Left ventricle myocardium inferior (tissue), 1 donor: ENCODE data around the gene IGFBP7. TPM values are rescaled to one million over a fixed set of nuclear protein-coding genes. Genes with fewer than 3 reads are reported as not detected.

Experiments used
- DNase-seq: peaks from one replicate; pipeline ENCODE4 v3.0.0-alpha.2; 2020
- H3K27ac ChIP-seq: fragments of 200-600 bp; replicated peaks from 2 replicates; pipeline ENCODE4 v1.8.0; 2021
- H3K27me3 ChIP-seq: fragments of 200-600 bp; 2 replicates; pipeline ENCODE4 v1.8.0; 2021; ENCODE audit warnings: low read depth
- H3K36me3 ChIP-seq: fragments of 200-600 bp; 2 replicates; pipeline ENCODE4 v1.8.0; 2021
- H3K4me1 ChIP-seq: fragments of 200-600 bp; 2 replicates; pipeline ENCODE4 v1.8.0; 2021
- H3K4me3 ChIP-seq: fragments of 200-600 bp; 2 replicates; pipeline ENCODE4 v1.8.0; 2021; ENCODE audit warnings: mild to moderate bottlenecking, moderate library complexity
- H3K9me3 ChIP-seq: fragments of 200-600 bp; replicated peaks from 2 replicates; pipeline ENCODE4 v1.8.0; 2021
- CTCF ChIP-seq: fragments of 200-600 bp; IDR thresholded peaks from 2 replicates; pipeline ENCODE4 v1.8.0; 2021; ENCODE audit warnings: antibody characterized with exemption, mild to moderate bottlenecking, borderline replicate concordance
- intact Hi-C: fragments of 100-400 bp; cut with micrococcal nuclease; formaldehyde crosslinking; loops from one replicate; pipeline ENCODE4 v1.11.0; 2022
- long read RNA-seq: library from polyadenylated mRNA; unstranded; transcript quantifications from one replicate; pipeline ENCODE4 v2.0.0, GENCODE V29; 2021
- total RNA-seq: library from RNA; stranded (reverse); fragmentation: NEBNext Ultra II Directional; extraction: Animal tissue kit (Norgen Biotek cat#: 25700); gene quantifications from one replicate; pipeline ENCODE4 v1.2.1, GENCODE V29; 2021
- donor health status: DM: no; HTN: yes; CAD: no; lungs with severe emphysema.

Gene IGFBP7, protein sequence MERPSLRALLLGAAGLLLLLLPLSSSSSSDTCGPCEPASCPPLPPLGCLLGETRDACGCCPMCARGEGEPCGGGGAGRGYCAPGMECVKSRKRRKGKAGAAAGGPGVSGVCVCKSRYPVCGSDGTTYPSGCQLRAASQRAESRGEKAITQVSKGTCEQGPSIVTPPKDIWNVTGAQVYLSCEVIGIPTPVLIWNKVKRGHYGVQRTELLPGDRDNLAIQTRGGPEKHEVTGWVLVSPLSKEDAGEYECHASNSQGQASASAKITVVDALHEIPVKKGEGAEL
- total RNA-seq = 698 TPM
- long read RNA-seq, transcript IGFBP7-201 (5 exons, 1,427 nt) = major isoform, 501 of 530 reads
- long read RNA-seq, partial matches to known transcripts = 12 of 530 reads
- long read RNA-seq, other reads (novel, unspliced or antisense) = 15 of 530 reads

DNA sequence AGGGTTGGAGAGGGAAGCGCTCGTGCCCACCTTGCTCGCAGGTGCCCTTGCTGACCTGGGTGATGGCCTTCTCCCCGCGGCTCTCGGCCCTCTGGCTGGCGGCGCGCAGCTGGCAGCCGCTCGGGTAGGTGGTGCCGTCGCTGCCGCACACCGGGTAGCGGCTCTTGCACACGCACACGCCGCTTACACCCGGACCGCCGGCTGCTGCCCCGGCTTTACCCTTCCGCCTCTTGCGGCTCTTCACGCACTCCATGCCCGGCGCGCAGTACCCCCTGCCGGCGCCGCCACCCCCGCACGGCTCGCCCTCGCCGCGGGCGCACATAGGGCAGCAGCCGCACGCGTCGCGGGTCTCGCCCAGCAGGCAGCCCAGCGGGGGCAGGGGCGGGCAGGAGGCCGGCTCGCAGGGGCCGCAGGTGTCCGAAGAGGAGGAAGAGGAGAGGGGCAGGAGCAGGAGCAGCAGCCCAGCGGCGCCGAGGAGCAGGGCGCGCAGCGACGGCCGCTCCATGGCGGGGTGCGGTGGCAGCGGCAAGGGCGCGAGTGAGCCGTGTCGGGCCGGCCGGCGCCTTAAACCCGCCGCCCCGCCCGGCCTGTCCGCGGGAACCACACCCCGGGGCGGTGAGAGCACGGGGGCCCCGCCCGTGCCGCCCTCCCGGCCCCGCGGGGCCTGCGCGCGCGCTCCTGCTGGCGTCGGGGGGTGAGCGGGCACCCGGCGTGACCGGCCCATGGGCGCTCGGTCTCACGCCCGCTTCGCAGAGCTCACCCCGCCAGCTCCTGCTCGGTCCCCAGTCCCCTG lies at the start of gene IGFBP7:
Gene IGFBP7 (minus strand): TSS at position 539 of the 793 bp plus-strand sequence. CDS start 34 bp downstream, at position 505.
- Histone ChIP-seq H3K27me3 (no peaks in the 10 kb centered on the region), H3K4me3 (peak within 1 kb of the TSS; percentile 93), H3K9me3 (no peaks in the 10 kb centered on the region), H3K36me3 (no peaks in the 10 kb centered on the region), H3K27ac (peak within 1 kb of the TSS; percentile 98), H3K4me1 (peaks cover 68% of the 10 kb centered on the region)
- intact Hi-C loops = loop anchor here (5.0 kb wide), 1 partner anchor 53 kb away; no protein-coding TSS in a partner anchor
- peak; percentile 34 for TF ChIP-seq CTCF
- DNase-seq = peak; percentile 74

GRCh38 chr4:57159866-57160265 lies 49.7 kb upstream of the IGFBP7 start:
- H3K4me1 ChIP-seq = peaks cover 14% of the 10 kb centered on the region
- intact Hi-C loops = loop anchor here (10.0 kb wide), 1 partner anchor 145 kb away; no protein-coding TSS in a partner anchor
- H3K9me3 ChIP-seq = no peaks in the 10 kb centered on the region
- DNase-seq = no peak
- no peak overlapping the region for H3K4me3 ChIP-seq
- no peaks in the 10 kb centered on the region for H3K27me3 ChIP-seq
- no peak overlapping the region for H3K27ac ChIP-seq
- H3K36me3 ChIP-seq = no peaks in the 10 kb centered on the region
- TF ChIP-seq CTCF = no peak

GRCh38 chr4:57158762-57159161 lies 48.6 kb upstream of the IGFBP7 start:
- Histone ChIP-seq H3K9me3 (no peaks in the 10 kb centered on the region), H3K4me3 (no peak overlapping the region), H3K36me3 (no peaks in the 10 kb centered on the region), H3K4me1 (peaks cover 6% of the 10 kb centered on the region), H3K27ac (no peak overlapping the region), H3K27me3 (no peaks in the 10 kb centered on the region)
- no peak for DNase-seq
- intact Hi-C loops = no loop called here
- no peak for TF ChIP-seq CTCF

DNA sequence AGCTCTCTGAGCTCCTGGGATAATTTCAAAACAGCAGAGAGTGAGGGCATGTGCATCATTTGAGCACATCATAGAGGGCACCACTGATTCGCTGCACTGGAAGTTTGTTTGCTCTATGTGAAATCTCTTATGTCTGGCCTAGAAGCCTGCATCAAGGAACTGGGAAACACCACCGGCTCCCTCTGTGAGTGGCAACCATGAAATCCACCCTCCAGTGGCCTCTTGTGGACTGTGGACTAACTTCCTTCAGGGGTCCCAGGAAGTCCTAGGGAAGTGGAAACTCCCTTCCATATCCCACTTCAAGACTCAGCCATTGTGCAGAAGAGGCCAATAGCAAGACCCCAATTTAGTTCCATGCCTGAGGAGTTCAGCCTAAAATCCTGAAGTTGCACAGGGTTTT lies 48.0 kb upstream of the IGFBP7 start:
- Histone ChIP-seq H3K27ac (no peak overlapping the region), H3K27me3 (no peaks in the 10 kb centered on the region), H3K4me1 (peaks cover 2% of the 10 kb centered on the region), H3K36me3 (no peaks in the 10 kb centered on the region), H3K9me3 (no peaks in the 10 kb centered on the region), H3K4me3 (no peak overlapping the region)
- DNase-seq = no peak
- intact Hi-C loops = no loop called here
- peak; percentile 38 for TF ChIP-seq CTCF

DNA sequence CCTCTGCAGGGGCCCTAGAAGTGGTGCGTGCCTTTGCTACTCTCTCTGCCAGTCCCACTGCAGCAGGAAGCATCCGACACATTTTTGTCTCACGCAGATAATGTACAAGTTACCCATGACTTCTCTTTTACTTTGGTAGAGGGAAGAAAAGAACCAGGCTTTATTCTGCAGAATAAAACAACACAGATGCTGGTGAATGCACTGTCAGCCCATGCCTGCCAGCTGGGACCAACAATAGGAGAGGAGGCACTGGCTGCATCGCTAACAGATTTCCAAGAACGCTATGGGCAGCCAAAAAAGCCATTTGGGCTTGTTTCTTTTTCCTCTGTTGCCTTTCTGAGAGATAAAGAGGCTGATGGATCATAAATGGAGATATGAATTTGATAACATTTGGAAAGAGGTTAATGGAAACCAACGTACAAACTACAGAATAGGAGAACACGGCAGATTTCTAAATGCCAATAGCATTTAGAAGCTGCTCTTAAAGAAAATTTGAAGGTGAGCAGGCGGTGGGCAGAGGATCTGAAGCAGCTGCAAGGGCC lies 47.5 kb upstream of the IGFBP7 start:
- no peak for TF ChIP-seq CTCF
- Histone ChIP-seq H3K9me3 (no peaks in the 10 kb centered on the region), H3K36me3 (no peaks in the 10 kb centered on the region), H3K4me1 (no peaks in the 10 kb centered on the region), H3K4me3 (no peak overlapping the region), H3K27ac (no peak overlapping the region), H3K27me3 (no peaks in the 10 kb centered on the region)
- no peak for DNase-seq
- intact Hi-C loops = no loop called here
